NCI-H460 (cell line): ENCODE results near the gene PDCD1. TPM values are rescaled to one million over a fixed set of nuclear protein-coding genes. Genes with fewer than 3 reads are reported as not detected.
"Not testable (repeated sequence)": the region's sequence is repeated elsewhere in the genome, so short reads cannot be mapped to it uniquely, and the experiment has no call there.

Experiments
- DNase-seq: peaks from one replicate; pipeline ENCODE4 v3.0.0-alpha.2; 2016; ENCODE audit warnings: low read depth; ENCODE audit errors: extremely low read depth
- polyA plus RNA-seq: library from polyadenylated mRNA; depleted of rRNA; stranded (reverse); fragments of >200 nt; gene quantifications from 2 replicates; pipeline ENCODE4 v1.2.3, GENCODE V29; 2014; cell fraction: nucleus; rRNA removed
- total RNA-seq: library from RNA; depleted of rRNA; stranded (reverse); fragments of >200 nt; shearing (Covaris generic); gene quantifications from 2 replicates; pipeline ENCODE4 v1.2.3, GENCODE V29; 2014; rRNA removed

PDCD1 gene
- not detected in 2 replicates for total RNA-seq
- not detected in 2 replicates for polyA plus RNA-seq

GRCh38 chr2:241858206-241859016 lies at the start of gene PDCD1:
PDCD1 (minus strand) TSS chr2:241858894; CDS start chr2:241858838, 56 bp downstream.
- no peak for DNase-seq

- DNase-seq: not testable (repeated sequence)
Observed at GRCh38 chr2:241907831-241908230, 49.1 kb upstream of the PDCD1 start.

GRCh38 chr2:241906826-241907570 lies 48.3 kb upstream of the PDCD1 start:
- no peak for DNase-seq

- DNase-seq: not testable (repeated sequence)
Observed at GRCh38 chr2:241906378-241906770, 47.7 kb upstream of the PDCD1 start.

GRCh38 chr2:241905716-241906377 lies 47.2 kb upstream of the PDCD1 start:
- DNase-seq: no peak

GRCh38 chr2:241904791-241905710 lies 46.4 kb upstream of the PDCD1 start:
- no peak for DNase-seq

GRCh38 chr2:241904011-241904718 lies 45.5 kb upstream of the PDCD1 start:
- no peak for DNase-seq

GRCh38 chr2:241903121-241904010 lies 44.7 kb upstream of the PDCD1 start:
- no peak for DNase-seq

- no peak for DNase-seq
Observed at GRCh38 chr2:241902357-241902991, 43.8 kb upstream of the PDCD1 start.

- DNase-seq: no peak
Observed at GRCh38 chr2:241901500-241902351, 43.0 kb upstream of the PDCD1 start.

GRCh38 chr2:241901018-241901380 lies 42.3 kb upstream of the PDCD1 start:
- no peak for DNase-seq

- DNase-seq: no peak
Observed at GRCh38 chr2:241900251-241901017, 41.7 kb upstream of the PDCD1 start.

- DNase-seq: no peak
Observed at GRCh38 chr2:241898463-241899270, 40.0 kb upstream of the PDCD1 start.

- DNase-seq: no peak
Observed at GRCh38 chr2:241897231-241897916, 38.7 kb upstream of the PDCD1 start.

GRCh38 chr2:241896746-241897201 lies 38.1 kb upstream of the PDCD1 start:
- DNase-seq: no peak
